Measurements from ENCODE around the gene KRT80. TPM values are rescaled to one million over a fixed set of nuclear protein-coding genes. Genes with fewer than 3 reads are reported as not detected.

KRT80 gene
- total and polyA plus RNA-seq, 2 of the 13 experiments (the other 11 are each of a cell fraction or from before 2014, with no cell fraction given) = 0.27 to 0.53 TPM

DNA sequence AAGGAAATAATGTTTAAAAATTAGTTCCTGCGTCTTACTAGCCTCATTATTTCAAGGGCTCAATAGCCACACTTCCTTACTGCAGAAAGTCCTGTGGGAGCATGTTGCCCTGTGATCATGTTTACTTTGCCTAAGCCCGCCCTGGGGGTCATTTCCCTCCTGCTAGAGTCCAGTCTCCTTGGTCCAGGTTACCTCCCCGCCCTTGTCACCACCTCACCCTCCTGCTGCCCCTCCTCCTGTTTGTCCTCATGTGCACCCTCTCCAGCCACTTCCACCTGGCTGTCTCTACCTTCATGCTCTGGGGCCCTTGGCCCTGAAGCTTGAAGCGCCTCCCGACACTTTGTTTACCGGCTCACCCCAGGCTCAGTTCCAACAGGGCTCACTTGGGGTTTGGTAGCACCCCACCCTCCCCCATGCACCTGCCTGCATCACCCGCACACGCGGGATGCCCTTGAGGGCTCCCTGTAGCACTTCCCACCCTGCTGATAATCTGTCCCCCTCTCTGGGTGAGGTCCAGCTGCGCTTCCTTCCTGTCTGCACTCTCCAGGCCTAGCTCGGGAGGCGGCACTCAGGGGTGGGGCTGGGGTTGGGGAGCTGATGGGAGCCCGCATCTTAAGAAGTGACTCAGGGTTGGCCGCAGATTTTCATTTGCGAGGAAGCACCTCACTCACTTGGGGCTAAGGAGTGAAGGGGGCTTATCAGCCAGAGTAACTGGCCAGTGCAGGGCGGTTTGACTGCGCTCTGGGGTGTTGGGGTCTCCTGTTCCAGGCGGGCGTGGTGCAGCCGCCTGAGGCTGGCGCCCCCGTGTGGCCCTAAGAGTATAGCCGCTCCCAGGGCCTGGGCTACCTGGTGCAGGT lies 72.2 kb downstream of the KRT80 start (continued):
- TF ChIP-seq, protein P1, sequence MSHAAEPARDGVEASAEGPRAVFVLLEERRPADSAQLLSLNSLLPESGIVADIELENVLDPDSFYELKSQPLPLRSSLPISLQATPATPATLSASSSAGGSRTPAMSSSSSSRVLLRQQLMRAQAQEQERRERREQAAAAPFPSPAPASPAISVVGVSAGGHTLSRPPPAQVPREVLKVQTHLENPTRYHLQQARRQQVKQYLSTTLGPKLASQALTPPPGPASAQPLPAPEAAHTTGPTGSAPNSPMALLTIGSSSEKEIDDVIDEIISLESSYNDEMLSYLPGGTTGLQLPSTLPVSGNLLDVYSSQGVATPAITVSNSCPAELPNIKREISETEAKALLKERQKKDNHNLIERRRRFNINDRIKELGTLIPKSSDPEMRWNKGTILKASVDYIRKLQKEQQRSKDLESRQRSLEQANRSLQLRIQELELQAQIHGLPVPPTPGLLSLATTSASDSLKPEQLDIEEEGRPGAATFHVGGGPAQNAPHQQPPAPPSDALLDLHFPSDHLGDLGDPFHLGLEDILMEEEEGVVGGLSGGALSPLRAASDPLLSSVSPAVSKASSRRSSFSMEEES (CRISPR knock-in tag; IDR thresholded peaks at IDR 0.05) = no peak
- no peak for TF ChIP-seq SOX6 (IDR thresholded peaks at IDR 0.05)
- TF ChIP-seq SOX6 (CRISPR knock-in tag; IDR thresholded peaks at IDR 0.05) = peak; percentile 58
- no peak for TF ChIP-seq FIP1L1 (IDR thresholded peaks at IDR 0.05; ENCODE audit: borderline replicate concordance, insufficient read depth, low read depth, low read length)
- TF ChIP-seq ZKSCAN8 (CRISPR knock-in tag; IDR thresholded peaks at IDR 0.05; ENCODE audit: borderline replicate concordance) = 0 out of 2 replicates have a peak, but pooled peaks have one; percentile 17
- peak; percentile 77; the same call in 1 of the 2 replicates for TF ChIP-seq SNAPC2 (CRISPR knock-in tag; IDR thresholded peaks at IDR 0.05)
- TF ChIP-seq, protein P2, sequence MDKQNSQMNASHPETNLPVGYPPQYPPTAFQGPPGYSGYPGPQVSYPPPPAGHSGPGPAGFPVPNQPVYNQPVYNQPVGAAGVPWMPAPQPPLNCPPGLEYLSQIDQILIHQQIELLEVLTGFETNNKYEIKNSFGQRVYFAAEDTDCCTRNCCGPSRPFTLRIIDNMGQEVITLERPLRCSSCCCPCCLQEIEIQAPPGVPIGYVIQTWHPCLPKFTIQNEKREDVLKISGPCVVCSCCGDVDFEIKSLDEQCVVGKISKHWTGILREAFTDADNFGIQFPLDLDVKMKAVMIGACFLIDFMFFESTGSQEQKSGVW (CRISPR knock-in tag; IDR thresholded peaks at IDR 0.05; ENCODE audit: borderline replicate concordance) = no peak
- TF ChIP-seq, protein P3, sequence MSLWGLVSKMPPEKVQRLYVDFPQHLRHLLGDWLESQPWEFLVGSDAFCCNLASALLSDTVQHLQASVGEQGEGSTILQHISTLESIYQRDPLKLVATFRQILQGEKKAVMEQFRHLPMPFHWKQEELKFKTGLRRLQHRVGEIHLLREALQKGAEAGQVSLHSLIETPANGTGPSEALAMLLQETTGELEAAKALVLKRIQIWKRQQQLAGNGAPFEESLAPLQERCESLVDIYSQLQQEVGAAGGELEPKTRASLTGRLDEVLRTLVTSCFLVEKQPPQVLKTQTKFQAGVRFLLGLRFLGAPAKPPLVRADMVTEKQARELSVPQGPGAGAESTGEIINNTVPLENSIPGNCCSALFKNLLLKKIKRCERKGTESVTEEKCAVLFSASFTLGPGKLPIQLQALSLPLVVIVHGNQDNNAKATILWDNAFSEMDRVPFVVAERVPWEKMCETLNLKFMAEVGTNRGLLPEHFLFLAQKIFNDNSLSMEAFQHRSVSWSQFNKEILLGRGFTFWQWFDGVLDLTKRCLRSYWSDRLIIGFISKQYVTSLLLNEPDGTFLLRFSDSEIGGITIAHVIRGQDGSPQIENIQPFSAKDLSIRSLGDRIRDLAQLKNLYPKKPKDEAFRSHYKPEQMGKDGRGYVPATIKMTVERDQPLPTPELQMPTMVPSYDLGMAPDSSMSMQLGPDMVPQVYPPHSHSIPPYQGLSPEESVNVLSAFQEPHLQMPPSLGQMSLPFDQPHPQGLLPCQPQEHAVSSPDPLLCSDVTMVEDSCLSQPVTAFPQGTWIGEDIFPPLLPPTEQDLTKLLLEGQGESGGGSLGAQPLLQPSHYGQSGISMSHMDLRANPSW (CRISPR knock-in tag; IDR thresholded peaks at IDR 0.05; ENCODE audit: borderline replicate concordance) = no peak
- TF ChIP-seq, protein P4, sequence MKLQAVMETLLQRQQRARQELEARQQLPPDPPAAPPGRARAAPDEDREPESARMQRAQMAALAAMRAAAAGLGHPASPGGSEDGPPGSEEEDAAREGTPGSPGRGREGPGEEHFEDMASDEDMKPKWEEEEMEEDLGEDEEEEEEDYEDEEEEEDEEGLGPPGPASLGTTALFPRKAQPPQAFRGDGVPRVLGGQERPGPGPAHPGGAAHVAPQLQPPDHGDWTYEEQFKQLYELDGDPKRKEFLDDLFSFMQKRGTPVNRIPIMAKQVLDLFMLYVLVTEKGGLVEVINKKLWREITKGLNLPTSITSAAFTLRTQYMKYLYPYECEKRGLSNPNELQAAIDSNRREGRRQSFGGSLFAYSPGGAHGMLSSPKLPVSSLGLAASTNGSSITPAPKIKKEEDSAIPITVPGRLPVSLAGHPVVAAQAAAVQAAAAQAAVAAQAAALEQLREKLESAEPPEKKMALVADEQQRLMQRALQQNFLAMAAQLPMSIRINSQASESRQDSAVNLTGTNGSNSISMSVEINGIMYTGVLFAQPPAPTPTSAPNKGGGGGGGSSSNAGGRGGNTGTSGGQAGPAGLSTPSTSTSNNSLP (IDR thresholded peaks at IDR 0.05; ENCODE audit: low read depth, low read length) = no peak
- no peak for TF ChIP-seq ZMAT3 (CRISPR knock-in tag; conservative IDR thresholded peaks at IDR 0.05)
- no peak for TF ChIP-seq ATM (IDR thresholded peaks at IDR 0.05; ENCODE audit: borderline replicate concordance)
- no peak for TF ChIP-seq ARNT2 (CRISPR knock-in tag; IDR thresholded peaks at IDR 0.05; ENCODE audit: low read depth)
- TF ChIP-seq, protein P5, sequence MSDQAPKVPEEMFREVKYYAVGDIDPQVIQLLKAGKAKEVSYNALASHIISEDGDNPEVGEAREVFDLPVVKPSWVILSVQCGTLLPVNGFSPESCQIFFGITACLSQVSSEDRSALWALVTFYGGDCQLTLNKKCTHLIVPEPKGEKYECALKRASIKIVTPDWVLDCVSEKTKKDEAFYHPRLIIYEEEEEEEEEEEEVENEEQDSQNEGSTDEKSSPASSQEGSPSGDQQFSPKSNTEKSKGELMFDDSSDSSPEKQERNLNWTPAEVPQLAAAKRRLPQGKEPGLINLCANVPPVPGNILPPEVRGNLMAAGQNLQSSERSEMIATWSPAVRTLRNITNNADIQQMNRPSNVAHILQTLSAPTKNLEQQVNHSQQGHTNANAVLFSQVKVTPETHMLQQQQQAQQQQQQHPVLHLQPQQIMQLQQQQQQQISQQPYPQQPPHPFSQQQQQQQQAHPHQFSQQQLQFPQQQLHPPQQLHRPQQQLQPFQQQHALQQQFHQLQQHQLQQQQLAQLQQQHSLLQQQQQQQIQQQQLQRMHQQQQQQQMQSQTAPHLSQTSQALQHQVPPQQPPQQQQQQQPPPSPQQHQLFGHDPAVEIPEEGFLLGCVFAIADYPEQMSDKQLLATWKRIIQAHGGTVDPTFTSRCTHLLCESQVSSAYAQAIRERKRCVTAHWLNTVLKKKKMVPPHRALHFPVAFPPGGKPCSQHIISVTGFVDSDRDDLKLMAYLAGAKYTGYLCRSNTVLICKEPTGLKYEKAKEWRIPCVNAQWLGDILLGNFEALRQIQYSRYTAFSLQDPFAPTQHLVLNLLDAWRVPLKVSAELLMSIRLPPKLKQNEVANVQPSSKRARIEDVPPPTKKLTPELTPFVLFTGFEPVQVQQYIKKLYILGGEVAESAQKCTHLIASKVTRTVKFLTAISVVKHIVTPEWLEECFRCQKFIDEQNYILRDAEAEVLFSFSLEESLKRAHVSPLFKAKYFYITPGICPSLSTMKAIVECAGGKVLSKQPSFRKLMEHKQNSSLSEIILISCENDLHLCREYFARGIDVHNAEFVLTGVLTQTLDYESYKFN (CRISPR knock-in tag; conservative IDR thresholded peaks at IDR 0.05) = peak; percentile 91
- TF ChIP-seq ZNF335 (CRISPR knock-in tag; IDR thresholded peaks at IDR 0.05) = no peak
- TF ChIP-seq SP4 (CRISPR knock-in tag; IDR thresholded peaks at IDR 0.05) = no peak
- TF ChIP-seq IRF2 (CRISPR knock-in tag; IDR thresholded peaks at IDR 0.05) = no peak
- TF ChIP-seq ZNF878 (CRISPR knock-in tag; IDR thresholded peaks at IDR 0.05) = no peak
- TF ChIP-seq ZNF510 (CRISPR knock-in tag; IDR thresholded peaks at IDR 0.05; ENCODE audit: low read depth) = no peak; the same call in 1 of the 2 replicates
